ENCODE measurements around the gene GGTLC2. TPM values are rescaled to one million over a fixed set of nuclear protein-coding genes. Genes with fewer than 3 reads are reported as not detected.

Gene GGTLC2
- total RNA-seq, 6 experiments from 2014 or later, result not detected

DNA sequence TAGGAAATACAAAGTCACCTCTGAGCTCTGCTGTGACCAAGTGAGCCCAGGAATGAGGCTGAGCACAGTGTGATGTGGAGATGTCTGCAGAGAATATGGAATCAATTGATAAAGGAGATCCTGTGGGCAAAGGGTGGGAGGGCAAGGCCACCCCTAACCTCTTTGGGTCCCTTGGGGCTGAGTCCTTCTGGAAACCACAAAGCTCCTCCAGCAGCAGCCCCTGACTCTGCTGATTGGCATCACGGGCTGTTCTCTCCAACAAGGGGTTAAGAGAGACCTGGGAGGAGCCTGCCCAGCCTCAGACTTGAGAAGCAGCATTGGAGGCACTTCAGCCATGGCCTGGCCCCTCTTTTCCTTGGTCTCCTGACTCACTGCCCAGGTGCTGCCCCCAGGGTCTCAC is 49.7 kb downstream of the GGTLC2 start:
- peaks cover 15% of the 10 kb centered on the region for H3K4me1 Mint-ChIP-seq (ENCODE audit: low read depth)
- TF ChIP-seq, protein P1, sequence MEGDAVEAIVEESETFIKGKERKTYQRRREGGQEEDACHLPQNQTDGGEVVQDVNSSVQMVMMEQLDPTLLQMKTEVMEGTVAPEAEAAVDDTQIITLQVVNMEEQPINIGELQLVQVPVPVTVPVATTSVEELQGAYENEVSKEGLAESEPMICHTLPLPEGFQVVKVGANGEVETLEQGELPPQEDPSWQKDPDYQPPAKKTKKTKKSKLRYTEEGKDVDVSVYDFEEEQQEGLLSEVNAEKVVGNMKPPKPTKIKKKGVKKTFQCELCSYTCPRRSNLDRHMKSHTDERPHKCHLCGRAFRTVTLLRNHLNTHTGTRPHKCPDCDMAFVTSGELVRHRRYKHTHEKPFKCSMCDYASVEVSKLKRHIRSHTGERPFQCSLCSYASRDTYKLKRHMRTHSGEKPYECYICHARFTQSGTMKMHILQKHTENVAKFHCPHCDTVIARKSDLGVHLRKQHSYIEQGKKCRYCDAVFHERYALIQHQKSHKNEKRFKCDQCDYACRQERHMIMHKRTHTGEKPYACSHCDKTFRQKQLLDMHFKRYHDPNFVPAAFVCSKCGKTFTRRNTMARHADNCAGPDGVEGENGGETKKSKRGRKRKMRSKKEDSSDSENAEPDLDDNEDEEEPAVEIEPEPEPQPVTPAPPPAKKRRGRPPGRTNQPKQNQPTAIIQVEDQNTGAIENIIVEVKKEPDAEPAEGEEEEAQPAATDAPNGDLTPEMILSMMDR (IDR thresholded peaks at IDR 0.05), result no peak
- H3K4me3 Mint-ChIP-seq, result no peak overlapping the region

DNA sequence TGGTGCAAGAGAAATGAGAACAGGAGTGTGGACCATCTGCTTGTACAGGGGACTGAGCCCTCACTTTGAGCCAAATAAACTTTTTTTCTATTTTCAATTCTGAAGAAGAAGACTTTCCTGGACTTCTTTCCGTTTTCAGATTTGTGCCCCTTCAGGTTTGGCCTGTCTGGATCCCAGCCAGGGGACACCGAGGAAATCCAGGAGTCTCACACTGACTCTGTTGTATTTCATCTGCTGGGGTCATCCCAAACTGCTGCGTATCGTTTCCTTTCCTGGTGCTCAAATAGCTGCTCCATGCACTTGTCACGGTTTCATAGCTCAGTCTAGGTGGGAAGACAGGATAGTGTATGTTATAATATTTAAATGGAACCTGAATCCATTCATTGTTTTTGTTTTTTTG is 51.7 kb downstream of the GGTLC2 start:
- peaks cover 10% of the 10 kb centered on the region for H3K27me3 Mint-ChIP-seq (ENCODE audit: insufficient read depth)
- TF ChIP-seq, protein P1 (IDR thresholded peaks at IDR 0.05), result no peak
- H3K36me3 Mint-ChIP-seq (ENCODE audit: low read depth), result no peaks in the 10 kb centered on the region
- H3K9me3 Mint-ChIP-seq, result no peaks in the 10 kb centered on the region
- H3K4me1 Mint-ChIP-seq (ENCODE audit: low read depth), result peaks cover 15% of the 10 kb centered on the region
- H3K27ac Mint-ChIP-seq, result no peak overlapping the region
- no peak overlapping the region for H3K4me3 Mint-ChIP-seq
- DNase-seq, result no peak

More for the DNA sequence above, 49.7 kb downstream of the GGTLC2 start:
- peaks cover 7% of the 10 kb centered on the region for H3K27me3 Mint-ChIP-seq (ENCODE audit: insufficient read depth)
- H3K36me3 Mint-ChIP-seq (ENCODE audit: low read depth), result no peaks in the 10 kb centered on the region
- no peaks in the 10 kb centered on the region for H3K9me3 Mint-ChIP-seq
- no peak overlapping the region for H3K27ac Mint-ChIP-seq
- no peak for DNase-seq

Other genes starting within 250 kb of the GGTLC2 start
- gene ZNF280B, start 135.9 kb upstream of the GGTLC2 start, total RNA-seq (2021; fragmentation: NEBNext Ultra II Directional; extraction: Animal tissue kit (Norgen Biotek cat#: 25700)), result under 1 TPM; 0.14 to 0.48 (median 0.35) TPM
- under 1 TPM in 1 of 6 experiments, not detected in 5; 0.08 TPM for gene ZNF280A, start 124.3 kb upstream of the GGTLC2 start, total RNA-seq (2021; fragmentation: NEBNext Ultra II Directional; extraction: Animal tissue kit (Norgen Biotek cat#: 25700))
- gene PRAME, start 85.3 kb upstream of the GGTLC2 start, total RNA-seq (2021; fragmentation: NEBNext Ultra II Directional; extraction: Animal tissue kit (Norgen Biotek cat#: 25700)), result not detected
- gene IGLL5, start 243.2 kb downstream of the GGTLC2 start, total RNA-seq (2021; fragmentation: NEBNext Ultra II Directional; extraction: Animal tissue kit (Norgen Biotek cat#: 25700)), result not detected